ENCODE results near the gene ATP9B. TPM values are rescaled to one million over a fixed set of nuclear protein-coding genes. Genes with fewer than 3 reads are reported as not detected.

ATP9B gene
- total and polyA plus RNA-seq, 5 donors = 9.0 to 24.0 (median 21.7) TPM

GRCh38 chr18:79378536-79379250 lies 309.5 kb downstream of the ATP9B start:
- ATAC-seq = peak; percentile 78 to 82
- H3K4me3 ChIP-seq (ENCODE audit: low read length) = no peak overlapping the region
- no peaks in the 10 kb centered on the region for H3K27me3 ChIP-seq (ENCODE audit: control insufficient read depth, insufficient read depth)
- no peak overlapping the region for H3K27ac ChIP-seq (ENCODE audit: low read length)
- no peaks in the 10 kb centered on the region for H3K9me3 ChIP-seq (ENCODE audit: control insufficient read depth, low read length)
- WGBS = 39% methylated on average over 48 of the region's 48 CpGs
- no peaks in the 10 kb centered on the region for H3K4me1 ChIP-seq (ENCODE audit: control insufficient read depth, insufficient read depth, low read length)
- intact Hi-C loops (cut with DNase I) = loop anchor here in 1 of 4 donors (2.0 kb wide), 1 partner anchor 266 kb away; no protein-coding TSS in a partner anchor
- peak; percentile 72 to 92 (median 91) for DNase-seq

DNA sequence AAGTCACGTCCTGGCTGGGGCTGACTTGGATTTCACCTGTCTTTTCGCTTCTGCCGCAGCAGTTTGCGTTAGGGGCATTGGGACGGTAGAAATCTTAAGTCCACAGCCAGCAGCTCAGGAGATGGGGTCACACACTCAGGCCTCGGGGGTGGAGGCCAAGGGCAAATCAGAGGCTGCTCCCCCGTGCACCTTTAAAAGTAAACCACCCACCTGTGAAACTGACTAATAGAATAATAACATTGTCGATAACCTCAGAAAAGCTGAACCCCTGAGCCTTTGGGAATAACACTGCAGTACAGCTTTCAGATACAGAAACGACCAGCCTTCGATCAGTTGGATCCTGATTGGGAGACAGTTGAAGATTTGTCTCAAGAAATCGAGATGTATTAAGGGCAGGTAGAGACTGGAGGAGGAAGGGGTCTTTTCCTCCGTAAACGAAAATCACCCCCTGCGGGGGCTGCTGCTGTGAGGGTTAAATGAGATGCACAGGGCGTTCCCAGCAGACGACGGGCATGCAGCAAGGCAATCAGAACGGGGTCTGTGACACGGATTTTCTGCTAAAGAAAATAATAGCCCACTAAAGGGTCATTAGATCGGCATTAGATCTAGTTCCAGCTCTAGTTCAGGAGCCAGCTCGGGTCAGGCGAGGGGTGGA lies 310.2 kb downstream of the ATP9B start:
- ATAC-seq (no peak), DNase-seq (no peak)
- H3K9me3 ChIP-seq (ENCODE audit: control insufficient read depth, low read length) = no peaks in the 10 kb centered on the region
- WGBS = 65% methylated on average over 22 of the region's 22 CpGs
- no peak overlapping the region for H3K4me3 ChIP-seq (ENCODE audit: low read length)
- intact Hi-C loops (cut with DNase I) = loop anchor here in 1 of 4 donors (2.0 kb wide), 1 partner anchor 265 kb away; no protein-coding TSS in a partner anchor
- H3K27ac ChIP-seq (ENCODE audit: low read length) = no peak overlapping the region
- H3K4me1 ChIP-seq (ENCODE audit: control insufficient read depth, insufficient read depth, low read length) = no peaks in the 10 kb centered on the region
- no peaks in the 10 kb centered on the region for H3K27me3 ChIP-seq (ENCODE audit: control insufficient read depth, insufficient read depth)

- no peak overlapping the region for H3K27ac ChIP-seq (ENCODE audit: low read length)
- 92% methylated on average over 40 of the region's 40 CpGs for WGBS
- intact Hi-C loops (cut with DNase I) = loop anchor here (2.0 to 5.0 kb wide), 4 partner anchors 147 to 265 kb away; no protein-coding TSS in a partner anchor
- H3K4me1 ChIP-seq (ENCODE audit: control insufficient read depth, insufficient read depth, low read length) = no peaks in the 10 kb centered on the region
- peak; percentile 4 to 10 for ATAC-seq
- H3K9me3 ChIP-seq (ENCODE audit: control insufficient read depth, low read length) = no peaks in the 10 kb centered on the region
- H3K4me3 ChIP-seq (ENCODE audit: low read length) = no peak overlapping the region
- H3K27me3 ChIP-seq (ENCODE audit: control insufficient read depth, insufficient read depth) = no peaks in the 10 kb centered on the region
- DNase-seq = peak in 2 of 3 donors; percentile 65 to 69
Observed at GRCh38 chr18:79379931-79380815, 311.0 kb downstream of the ATP9B start.

DNA sequence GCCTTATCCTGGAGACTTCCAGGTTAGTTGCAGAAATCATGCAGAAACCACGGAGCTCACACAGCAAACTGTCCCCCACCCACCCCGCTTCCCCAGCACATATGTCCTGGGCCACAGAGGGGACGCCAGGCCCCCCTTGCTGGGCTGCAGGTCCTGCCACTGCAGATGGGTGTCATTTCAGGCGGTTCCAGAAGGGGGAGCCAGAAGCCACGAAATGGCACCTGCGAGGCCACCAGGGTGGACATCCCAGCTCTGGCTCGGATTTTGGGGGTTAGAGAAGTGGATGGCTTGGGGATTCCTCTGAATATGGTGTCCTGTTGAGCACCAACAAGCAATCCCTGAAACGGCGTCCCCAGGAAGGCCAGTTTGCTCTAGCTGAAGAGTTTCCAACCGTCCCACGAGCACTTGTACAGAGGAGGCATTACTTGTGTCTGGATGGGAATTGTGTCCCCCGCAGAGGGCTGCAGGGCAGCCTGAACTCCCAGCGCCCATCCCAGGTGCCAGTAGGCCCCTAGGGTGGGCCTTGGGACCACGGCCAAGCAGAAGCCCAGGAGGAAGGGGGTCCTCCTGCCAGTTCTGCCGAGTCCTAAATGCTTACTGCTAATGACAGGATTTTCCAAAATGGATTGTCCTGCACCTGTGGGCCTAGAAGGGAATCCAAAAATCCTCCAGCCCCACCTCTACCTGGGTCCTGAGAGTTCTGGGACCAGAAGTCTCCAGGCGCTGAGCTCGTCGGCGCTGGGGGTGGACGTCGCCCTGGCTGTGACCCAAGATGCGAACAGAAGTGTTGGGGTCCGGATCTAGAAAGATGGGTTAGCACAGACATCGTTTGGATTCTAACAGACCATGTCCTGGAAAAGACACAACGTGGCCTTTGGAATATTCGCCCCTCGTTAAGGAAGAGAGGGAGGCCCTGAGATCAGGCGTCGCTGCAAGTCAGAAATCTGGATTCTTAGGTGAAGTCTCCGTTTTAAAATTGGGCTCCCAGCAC lies 311.9 kb downstream of the ATP9B start:
- ATAC-seq = peak; percentile 52
- intact Hi-C loops (cut with DNase I) = loop anchor here (1.0 to 5.0 kb wide), 4 partner anchors 146 to 263 kb away; no protein-coding TSS in a partner anchor
- Histone ChIP-seq H3K9me3 (ENCODE audit: control insufficient read depth, low read length) (no peaks in the 10 kb centered on the region), H3K4me3 (ENCODE audit: low read length) (no peak overlapping the region), H3K27me3 (ENCODE audit: control insufficient read depth, insufficient read depth) (no peaks in the 10 kb centered on the region), H3K4me1 (ENCODE audit: control insufficient read depth, insufficient read depth, low read length) (no peaks in the 10 kb centered on the region), H3K27ac (ENCODE audit: low read length) (no peak overlapping the region)
- 60% methylated on average over 30 of the region's 30 CpGs for WGBS
- DNase-seq = peak; percentile 63 to 89 (median 86)

GRCh38 chr18:79381811-79382311 lies 312.7 kb downstream of the ATP9B start:
- 76% methylated on average over 16 of the region's 16 CpGs for WGBS
- Histone ChIP-seq H3K4me3 (ENCODE audit: low read length) (no peak overlapping the region), H3K27me3 (ENCODE audit: control insufficient read depth, insufficient read depth) (no peaks in the 10 kb centered on the region), H3K4me1 (ENCODE audit: control insufficient read depth, insufficient read depth, low read length) (no peaks in the 10 kb centered on the region), H3K9me3 (ENCODE audit: control insufficient read depth, low read length) (no peaks in the 10 kb centered on the region), H3K27ac (ENCODE audit: low read length) (no peak overlapping the region)
- intact Hi-C loops (cut with DNase I) = loop anchor here (1.0 to 5.0 kb wide), 4 partner anchors 145 to 262 kb away; no protein-coding TSS in a partner anchor
- DNase-seq = peak in 1 of 3 donors; percentile 55
- ATAC-seq = no peak

- Histone ChIP-seq H3K27me3 (ENCODE audit: control insufficient read depth, insufficient read depth) (no peaks in the 10 kb centered on the region), H3K27ac (ENCODE audit: low read length) (no peak overlapping the region), H3K4me3 (ENCODE audit: low read length) (no peak overlapping the region), H3K4me1 (ENCODE audit: control insufficient read depth, insufficient read depth, low read length) (no peaks in the 10 kb centered on the region), H3K9me3 (ENCODE audit: control insufficient read depth, low read length) (no peaks in the 10 kb centered on the region)
- intact Hi-C loops (cut with DNase I) = loop anchor here in 3 of 4 donors (5.0 kb wide), 1 partner anchor 144 kb away; no protein-coding TSS in a partner anchor
- WGBS = 68% methylated on average over 27 of the region's 27 CpGs
- ATAC-seq (no peak), DNase-seq (peak in 2 of 3 donors; percentile 67 to 70)
Observed at GRCh38 chr18:79382681-79383387, 313.6 kb downstream of the ATP9B start.

GRCh38 chr18:79383388-79384056 lies 314.3 kb downstream of the ATP9B start:
- H3K27me3 ChIP-seq (ENCODE audit: control insufficient read depth, insufficient read depth) = no peaks in the 10 kb centered on the region
- DNase-seq = peak in 2 of 3 donors; percentile 52 to 57
- no peak overlapping the region for H3K27ac ChIP-seq (ENCODE audit: low read length)
- H3K4me3 ChIP-seq (ENCODE audit: low read length) = no peak overlapping the region
- intact Hi-C loops (cut with DNase I) = loop anchor here in 3 of 4 donors (5.0 kb wide), 1 partner anchor 144 kb away; no protein-coding TSS in a partner anchor
- WGBS = 84% methylated on average over 20 of the region's 20 CpGs
- no peaks in the 10 kb centered on the region for H3K4me1 ChIP-seq (ENCODE audit: control insufficient read depth, insufficient read depth, low read length)
- ATAC-seq = peak in 1 of 2 donors; percentile 3
- no peaks in the 10 kb centered on the region for H3K9me3 ChIP-seq (ENCODE audit: control insufficient read depth, low read length)

GRCh38 chr18:79384151-79384807 lies 315.1 kb downstream of the ATP9B start:
- ATAC-seq (no peak), DNase-seq (peak in 2 of 3 donors; percentile 55 to 59)
- Histone ChIP-seq H3K27ac (ENCODE audit: low read length) (no peak overlapping the region), H3K4me3 (ENCODE audit: low read length) (no peak overlapping the region), H3K9me3 (ENCODE audit: control insufficient read depth, low read length) (no peaks in the 10 kb centered on the region), H3K27me3 (ENCODE audit: control insufficient read depth, insufficient read depth) (no peaks in the 10 kb centered on the region), H3K4me1 (ENCODE audit: control insufficient read depth, insufficient read depth, low read length) (no peaks in the 10 kb centered on the region)
- 28% methylated on average over 17 of the region's 17 CpGs for WGBS
- intact Hi-C loops (cut with DNase I) = loop anchor here in 3 of 4 donors (5.0 kb wide), 1 partner anchor 143 kb away; no protein-coding TSS in a partner anchor
